DMS153 treated with DMSO at 0.1 percent for 48 hours (cell line): ENCODE measurements around the gene GPR171.
A peak's percentile ranks its signal among the peaks of the same experiment; 100 is the strongest.
"Not testable (repeated sequence)": the region's sequence is repeated elsewhere in the genome, so short reads cannot be mapped to it uniquely, and the experiment has no call there.

Experiments used
- DNase-seq: peaks from one replicate; lab custom pipeline; 2025; ENCODE audit not compliant: unreplicated experiment; lab: John Stamatoyannopoulos, UW

GPR171 gene

DNA sequence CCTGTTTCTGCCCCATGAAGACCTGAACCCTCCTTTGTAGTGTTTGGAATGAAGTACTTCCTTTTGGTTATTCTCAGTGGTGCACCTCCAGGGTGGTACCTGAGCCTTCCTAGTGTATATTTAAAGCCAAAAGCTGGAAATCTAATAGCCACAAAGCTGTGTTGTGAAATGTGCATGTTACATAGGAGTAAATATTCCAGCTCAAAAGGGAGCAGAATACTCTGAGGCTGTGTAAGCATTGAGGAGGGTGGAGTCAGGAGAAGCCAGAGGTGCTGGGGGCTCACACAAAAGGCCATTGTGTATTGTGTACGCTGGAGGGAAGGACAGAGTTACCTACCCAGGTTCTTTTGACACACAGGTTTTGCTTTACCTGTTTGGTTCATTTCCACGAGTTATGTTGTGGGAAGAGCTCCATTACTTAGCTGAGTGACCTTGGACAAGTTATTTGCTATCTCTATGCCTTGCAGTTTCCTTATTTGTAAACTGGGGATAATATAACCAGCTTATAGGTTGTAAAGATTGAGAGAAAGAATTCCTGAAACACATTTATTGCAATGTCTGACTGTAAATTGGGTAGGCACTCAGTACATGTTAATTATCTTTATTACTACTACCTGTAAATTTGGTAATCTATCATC is 24.7 kb downstream of the GPR171 start:
- DNase-seq = no peak

DNA sequence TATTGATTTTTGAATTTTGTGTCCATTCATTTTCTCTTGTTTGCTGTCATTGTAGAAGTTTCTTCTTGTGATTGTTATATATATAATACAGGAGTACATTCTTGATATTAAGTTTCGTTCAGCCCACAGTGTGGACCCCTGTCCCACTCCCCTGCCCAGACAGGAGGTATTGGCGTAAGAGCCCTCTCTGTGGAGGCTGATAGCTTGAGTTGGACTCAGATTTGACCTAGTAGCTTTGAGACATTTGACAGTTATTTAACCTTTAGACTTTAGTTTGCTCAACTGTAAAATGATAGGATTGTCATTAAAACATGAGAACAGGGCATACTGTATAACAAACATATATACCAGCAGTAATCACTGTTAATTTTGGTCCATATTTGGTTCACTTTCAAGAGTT is 27.1 kb downstream of the GPR171 start:
- no peak for DNase-seq

DNA sequence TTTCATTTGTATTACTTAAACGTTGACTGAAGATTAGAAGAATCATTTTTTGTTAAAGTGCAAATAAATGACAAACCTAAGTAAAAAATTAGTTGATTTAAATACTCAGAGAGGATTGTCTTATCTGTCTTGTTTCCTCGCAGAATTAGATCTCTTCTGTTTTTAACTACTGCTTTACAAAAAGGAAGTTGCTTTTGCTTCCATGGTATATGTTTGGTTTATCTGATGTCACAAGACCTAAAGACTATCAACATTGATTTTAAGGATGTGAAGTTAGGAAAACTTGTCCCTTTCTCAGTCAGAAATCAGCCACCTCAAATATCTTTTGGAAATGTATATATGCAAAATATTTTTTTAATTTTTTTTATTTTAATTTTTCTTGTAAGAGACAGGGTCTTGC is 28.7 kb downstream of the GPR171 start:
- no peak for DNase-seq

DNA sequence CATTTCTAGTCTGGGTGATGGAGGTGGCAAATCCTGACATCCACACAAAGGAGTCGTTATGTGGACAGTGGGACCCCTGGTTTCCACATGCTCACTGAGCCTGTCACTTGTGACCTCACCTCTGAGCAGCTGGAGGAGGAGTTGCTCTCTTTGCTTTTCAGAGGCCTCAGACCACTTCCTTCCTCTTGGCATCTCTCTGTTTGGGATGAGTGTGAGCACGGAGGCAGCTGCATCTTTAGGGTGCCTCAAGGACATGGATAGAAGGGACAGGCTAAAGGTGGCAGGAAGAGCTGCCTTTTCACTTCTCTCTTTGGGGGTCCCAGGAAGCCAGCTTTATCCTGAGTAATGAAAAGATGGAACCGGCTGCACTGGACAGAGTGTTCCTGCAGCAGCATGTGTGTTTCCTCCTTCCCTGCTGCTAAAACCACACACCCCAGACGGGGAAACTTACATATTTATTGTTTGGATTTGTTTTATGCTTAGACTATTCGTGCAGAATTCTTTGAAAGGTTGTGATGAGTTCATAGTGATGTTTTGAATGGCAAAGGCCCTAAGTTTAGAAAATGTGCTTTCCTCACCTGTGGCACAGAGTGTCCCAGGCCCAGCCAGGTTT is 31.8 kb downstream of the GPR171 start:
- DNase-seq = no peak

DNA sequence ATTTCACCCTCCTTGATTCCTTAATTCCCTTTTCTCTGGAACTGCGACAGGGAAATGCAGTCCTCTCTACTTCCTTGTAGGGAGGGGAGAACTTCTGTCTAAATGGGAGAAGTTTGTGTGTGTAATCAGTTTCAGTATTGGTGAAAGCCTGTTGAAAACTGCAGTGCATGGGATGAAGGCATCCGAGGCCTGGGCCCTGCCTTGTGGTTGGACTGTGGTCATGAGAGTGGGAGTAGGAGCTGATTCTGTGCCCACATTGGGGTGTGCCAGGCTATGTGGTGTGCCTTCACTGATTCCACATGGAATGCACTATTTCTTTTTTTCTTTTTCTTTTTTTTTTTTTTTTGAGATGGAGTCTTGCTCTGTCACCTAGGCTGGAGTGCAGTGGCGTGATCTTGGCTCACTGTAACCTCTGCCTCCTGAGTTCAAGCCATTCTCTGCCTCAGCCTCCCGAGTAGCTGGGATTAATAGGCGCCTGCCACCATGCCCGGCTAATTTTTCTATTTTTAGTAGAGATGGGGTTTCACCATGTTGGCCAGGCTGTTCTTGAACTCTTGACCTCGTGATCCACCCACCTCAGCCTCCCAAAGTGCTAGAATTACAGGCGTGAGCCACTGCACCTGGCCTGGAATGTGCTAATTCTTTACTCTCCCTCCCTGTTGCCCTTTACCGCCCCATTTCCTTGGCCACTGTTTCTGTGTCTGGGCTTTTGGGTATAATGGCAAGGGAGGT is 32.9 kb downstream of the GPR171 start:
- DNase-seq = not testable (repeated sequence)

DNA sequence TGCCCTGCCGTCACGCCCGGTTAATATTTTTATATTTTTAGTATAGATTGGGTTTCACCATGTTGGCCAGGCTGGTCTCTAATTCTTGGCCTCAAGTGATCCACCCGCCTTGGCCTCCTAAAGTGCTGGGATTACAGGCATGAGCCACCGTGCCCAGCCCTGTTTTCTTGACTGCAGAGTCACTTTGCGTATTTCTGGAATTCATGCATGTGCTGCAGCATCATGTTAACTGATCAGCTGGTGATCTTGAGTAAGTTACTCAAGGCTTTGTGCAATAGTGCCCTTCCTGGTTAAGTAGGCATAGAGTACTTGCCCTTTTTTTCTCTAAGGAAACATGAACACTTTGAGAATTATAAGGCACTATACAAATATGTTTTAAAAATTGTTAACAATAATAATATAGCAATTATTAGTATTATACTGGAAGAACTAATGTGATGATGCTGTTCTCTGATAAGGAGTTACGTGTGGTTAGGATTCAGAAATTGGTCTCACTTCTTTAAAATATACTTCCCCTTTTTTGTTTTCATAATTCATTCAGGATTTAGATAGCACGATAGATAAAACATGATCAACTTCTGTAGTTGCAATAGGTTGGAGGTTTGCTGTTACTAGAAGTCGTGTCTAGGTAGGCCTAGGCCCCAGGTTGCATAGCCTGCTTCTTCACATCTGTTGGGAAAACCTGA is 33.6 kb downstream of the GPR171 start:
- no peak for DNase-seq

DNA sequence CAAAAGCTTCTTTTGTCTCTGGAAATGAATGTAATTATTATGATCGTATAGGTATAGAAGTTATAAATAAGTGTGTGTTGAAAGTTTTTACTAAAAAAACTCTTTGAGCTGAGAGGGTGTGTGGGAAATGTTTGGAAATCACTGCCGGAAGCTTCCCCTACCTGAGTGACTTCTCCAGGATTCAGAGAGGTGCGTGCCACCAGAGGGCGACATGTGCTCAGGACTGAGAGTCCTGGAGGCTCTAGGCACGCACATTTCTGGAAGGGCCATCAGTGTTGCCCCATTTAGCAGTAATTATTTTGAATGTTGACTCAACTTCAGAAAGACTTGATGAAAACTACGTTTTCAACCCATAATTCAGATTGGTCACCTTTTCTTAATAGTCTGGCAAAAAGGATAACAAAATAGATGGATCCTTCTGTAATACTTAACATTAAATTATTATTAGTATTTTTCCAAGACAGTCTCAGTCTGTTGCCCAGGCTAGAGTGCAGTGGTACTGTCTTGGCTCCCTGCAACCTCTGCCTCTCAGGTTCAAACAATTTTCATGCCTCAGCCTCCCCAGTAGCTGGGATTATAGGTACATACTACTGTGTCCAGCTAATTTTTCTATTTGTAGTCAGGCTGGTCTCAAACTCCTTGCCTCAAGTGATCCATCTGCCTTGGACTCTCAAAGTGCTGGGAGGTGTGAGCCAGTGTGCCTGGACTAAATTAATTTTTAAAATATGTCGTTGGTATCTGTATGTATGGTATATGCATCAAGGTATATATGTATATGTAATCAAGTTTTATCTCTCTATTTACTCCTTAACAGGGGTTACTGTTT is 34.5 kb downstream of the GPR171 start:
- peak; percentile 24 for DNase-seq

DNA sequence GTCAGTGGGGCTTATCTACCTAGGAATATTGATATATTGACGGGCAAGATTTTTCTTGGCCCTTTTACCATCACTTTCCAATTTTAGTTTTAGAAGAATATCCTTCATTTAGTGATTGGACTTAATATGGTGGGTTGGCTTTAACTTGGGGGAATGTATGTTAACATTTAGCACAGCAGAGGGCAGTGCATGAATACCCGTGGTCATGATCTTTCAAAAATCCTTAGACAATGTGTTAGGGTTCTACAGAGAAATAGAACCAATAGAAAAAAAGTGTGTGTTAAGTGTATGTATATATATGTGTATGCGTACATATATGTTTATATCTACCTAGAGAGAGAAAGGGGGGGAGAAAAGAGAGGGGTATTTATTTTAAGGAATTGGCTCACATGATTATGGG is 36.9 kb downstream of the GPR171 start:
- no peak for DNase-seq

DNA sequence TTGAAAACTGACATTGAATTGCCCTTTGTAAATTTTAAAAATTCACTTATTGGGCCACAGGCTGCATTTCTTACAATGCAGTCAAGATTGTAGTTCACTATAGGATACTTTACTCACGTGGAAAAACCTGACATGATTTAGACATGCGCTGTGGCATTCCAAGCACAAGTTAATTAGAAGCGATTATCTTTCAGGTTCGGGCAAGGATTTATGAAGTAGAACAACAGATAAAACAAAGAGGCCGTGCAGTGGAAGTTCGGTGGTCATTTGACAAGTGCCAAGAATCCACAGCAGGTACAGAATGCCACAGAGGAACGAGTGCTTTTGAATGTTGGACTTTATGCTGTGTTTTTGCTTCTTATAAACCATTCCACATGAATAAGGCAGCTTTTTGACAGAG is 37.8 kb downstream of the GPR171 start:
- DNase-seq = no peak

DNA sequence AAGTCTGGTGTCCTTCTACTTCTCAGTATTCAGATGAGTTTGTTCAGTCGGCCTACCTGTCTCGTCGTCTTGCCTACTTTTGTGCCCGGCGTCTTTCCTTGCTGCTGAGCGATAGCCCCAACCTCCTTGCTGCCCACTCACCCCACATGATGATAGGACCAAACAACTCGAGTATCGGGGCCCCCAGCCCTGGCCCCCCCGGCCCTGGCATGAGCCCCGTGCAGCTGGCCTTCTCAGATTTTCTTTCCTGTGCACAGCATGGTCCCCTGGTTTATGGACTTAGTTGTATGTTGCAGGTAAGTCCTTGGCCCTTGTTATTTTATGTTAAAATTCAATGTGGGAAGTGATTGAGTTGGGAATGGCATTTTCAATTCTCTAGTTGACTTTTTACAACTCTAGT is 43.2 kb downstream of the GPR171 start:
- DNase-seq = no peak

DNA sequence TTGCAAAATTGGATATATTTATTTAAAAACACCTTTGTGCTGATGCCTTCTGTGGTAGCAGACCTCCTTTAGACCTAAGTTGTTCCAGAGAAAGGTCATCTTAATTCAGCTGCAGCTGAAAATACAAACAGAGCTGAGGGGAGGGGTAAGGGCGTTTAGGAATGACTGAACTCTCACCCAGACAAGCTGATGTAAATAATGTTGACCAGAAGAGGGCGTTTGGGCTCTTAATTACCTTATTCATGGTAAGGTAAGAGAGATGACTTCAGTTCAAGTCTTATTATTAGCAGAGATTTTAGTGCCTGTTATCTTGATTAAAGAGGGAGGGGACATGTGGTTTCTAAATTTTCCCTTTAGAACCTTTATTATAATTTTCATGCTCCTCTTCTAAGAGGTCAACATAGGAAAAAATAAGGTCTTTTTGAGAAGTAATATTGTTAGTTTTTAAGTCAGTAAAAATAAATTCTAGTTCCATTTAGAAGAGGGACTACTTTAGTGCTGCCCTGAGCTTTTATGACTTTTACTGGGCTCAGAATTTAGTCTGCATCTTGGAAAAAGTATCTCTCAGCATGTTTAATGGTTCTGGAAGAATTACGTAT is 46.3 kb downstream of the GPR171 start:
- peak; percentile 38 for DNase-seq

DNA sequence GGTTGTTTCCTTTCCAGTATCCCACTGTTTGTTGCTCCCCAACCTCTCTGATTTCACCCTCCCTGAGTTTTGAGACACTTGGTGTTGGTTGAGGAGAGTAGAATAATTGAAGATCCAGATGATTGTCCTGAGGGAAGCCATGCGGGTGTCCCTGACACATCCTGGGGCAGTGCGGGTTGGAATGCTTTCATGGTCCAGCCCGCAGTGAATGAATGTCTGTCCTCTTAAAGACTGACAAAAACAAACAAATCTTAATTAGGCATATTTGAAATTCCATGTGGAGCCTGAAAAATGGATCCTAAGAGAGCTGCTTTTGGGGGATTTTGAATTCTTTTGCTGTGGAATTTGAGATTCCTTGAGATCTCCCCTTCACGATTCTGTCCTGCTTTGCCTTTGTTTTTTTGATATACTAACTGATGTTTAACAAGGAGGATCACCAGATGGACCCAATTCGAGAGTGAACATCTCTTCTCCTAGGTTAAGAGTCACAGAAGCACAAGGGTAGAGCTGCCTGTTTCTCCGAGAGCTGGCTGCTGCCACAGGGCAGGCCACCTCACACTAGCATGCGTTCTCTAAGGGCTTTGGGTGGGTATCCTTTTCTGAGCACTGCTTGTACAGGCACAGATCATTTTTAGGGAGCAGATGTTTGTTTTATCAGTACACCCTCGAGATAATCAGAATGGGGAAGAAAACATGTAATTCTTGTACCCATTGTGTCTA is 47.4 kb downstream of the GPR171 start:
- no peak for DNase-seq

DNA sequence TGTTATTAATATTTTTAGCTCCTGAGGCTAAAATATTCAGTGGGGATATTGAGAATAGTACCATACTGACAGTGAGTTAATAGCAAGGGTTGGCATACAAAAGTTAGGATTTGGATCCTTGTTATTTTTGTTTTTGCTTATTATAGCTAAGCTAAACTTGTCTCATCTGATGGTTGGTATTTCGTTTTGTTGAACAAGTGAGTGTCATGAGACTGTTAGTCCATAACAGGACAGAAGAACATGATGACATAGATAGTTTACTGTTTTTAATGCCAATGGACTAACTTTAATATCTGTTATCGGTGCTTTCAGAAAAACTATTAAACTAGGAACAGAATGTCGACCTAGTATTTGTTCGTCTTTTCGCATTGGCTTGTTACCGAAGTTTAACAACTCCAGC is 48.5 kb downstream of the GPR171 start:
- no peak for DNase-seq

DNA sequence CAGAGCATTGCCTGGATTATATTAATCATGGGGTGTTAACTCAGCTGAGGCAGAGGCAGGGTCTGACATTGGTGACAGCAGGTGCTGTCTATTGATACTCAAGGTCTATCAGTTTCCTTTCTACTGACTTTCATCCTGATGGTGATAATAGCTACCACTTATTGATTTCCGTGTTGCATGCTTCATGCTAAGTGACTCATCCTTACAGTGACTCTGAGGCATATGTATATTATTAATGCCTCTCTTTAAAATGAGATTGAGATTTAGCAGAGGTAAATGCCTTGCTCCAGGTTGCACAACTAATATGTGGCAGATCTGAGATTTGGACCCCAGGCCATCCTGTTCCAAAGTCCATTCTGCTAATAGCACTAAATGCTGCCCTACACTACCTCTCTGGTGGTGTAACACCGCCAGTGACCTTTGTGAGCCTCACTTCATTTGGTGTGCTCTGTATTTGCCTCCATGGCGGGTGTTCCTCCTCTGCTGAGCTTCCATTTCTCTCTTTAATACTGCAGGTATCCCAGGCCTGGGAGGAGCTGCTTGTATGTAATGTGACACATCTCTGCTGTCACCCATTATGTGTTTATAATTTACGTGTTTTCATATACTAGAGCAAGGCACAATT is 50.4 kb downstream of the GPR171 start:
- no peak for DNase-seq
